Activated CD8-positive, alpha-beta T cell treated with anti-CD3 and anti-CD28 coated beads for 36 hours (primary cell): Measurements from ENCODE around the gene SORCS2. TPM values are rescaled to one million over a fixed set of nuclear protein-coding genes. Genes with fewer than 3 reads are reported as not detected.

ENCODE experiments used
- ATAC-seq: fragments of 200-7000 bp; cut with Tn5 transposase; one replicate; pipeline ENCODE4 v1.10.0; 2021; ENCODE audit warnings: mild to moderate bottlenecking, moderate library complexity
- CTCF ChIA-PET: fragments of 350-600 bp; sonication (Branson Sonifier 250); formaldehyde crosslinking; loops from one replicate; lab custom pipeline; 2021; ENCODE audit warnings: antibody characterized with exemption; lab: Charles Lee
- POLR2A ChIA-PET: fragments of 350-600 bp; sonication (Branson Sonifier 250); formaldehyde crosslinking; loops from one replicate; lab custom pipeline; 2021; ENCODE audit warnings: antibody characterized with exemption; lab: Charles Lee
- DNase-seq: peaks from one replicate; pipeline ENCODE4 v3.0.0-alpha.2; 2020
- H3K27ac Mint-ChIP-seq: one replicate; pipeline ENCODE4 v1.8.0; 2021; ENCODE audit warnings: mild to moderate bottlenecking, mixed read lengths
- H3K27me3 Mint-ChIP-seq: one replicate; pipeline ENCODE4 v1.8.0; 2021; ENCODE audit warnings: mixed read lengths
- H3K36me3 Mint-ChIP-seq: one replicate; pipeline ENCODE4 v1.8.0; 2021; ENCODE audit warnings: low read depth, mixed read lengths
- H3K4me1 Mint-ChIP-seq: one replicate; pipeline ENCODE4 v1.8.0; 2021; ENCODE audit warnings: low read depth, mixed read lengths
- H3K4me3 Mint-ChIP-seq: one replicate; pipeline ENCODE4 v1.8.0; 2021; ENCODE audit warnings: mild to moderate bottlenecking, moderate library complexity, mixed read lengths
- H3K9me3 Mint-ChIP-seq: one replicate; pipeline ENCODE4 v1.8.0; 2021; ENCODE audit warnings: mixed read lengths
- CTCF ChIP-seq: fragments of 200-600 bp; IDR thresholded peaks from one replicate; pipeline ENCODE4 v1.8.0; 2022; ENCODE audit warnings: antibody characterized with exemption, mild to moderate bottlenecking
- intact Hi-C: fragments of 100-400 bp; cut with micrococcal nuclease; formaldehyde crosslinking; loops from one replicate; pipeline ENCODE4 v1.10.0; 2022
- total RNA-seq, 2 experiments: library from RNA; stranded (reverse); gene quantifications; one replicate each; pipeline ENCODE4 v1.2.3, GENCODE V29; 2021

SORCS2 gene
- total RNA-seq, 2 experiments from 2014 or later, result 0.05 TPM; not detected in 1

GRCh38 chr4:7523526-7523925 lies 331.2 kb downstream of the SORCS2 start:
- TF ChIP-seq CTCF, result no peak
- peaks cover 23% of the 10 kb centered on the region for H3K27me3 Mint-ChIP-seq
- no peak overlapping the region for H3K27ac Mint-ChIP-seq
- H3K4me1 Mint-ChIP-seq, result peaks cover 4% of the 10 kb centered on the region
- H3K9me3 Mint-ChIP-seq, result no peaks in the 10 kb centered on the region
- ChIA-PET POLR2A (no interaction called here), CTCF (no interaction called here)
- no peaks in the 10 kb centered on the region for H3K36me3 Mint-ChIP-seq
- H3K4me3 Mint-ChIP-seq, result no peak overlapping the region
- no peak for ATAC-seq
- no peak for DNase-seq
- intact Hi-C loops, result no loop called here

GRCh38 chr4:7524064-7524682 lies 331.8 kb downstream of the SORCS2 start:
- no peak for ATAC-seq
- CTCF ChIA-PET, result no interaction called here
- Mint-ChIP-seq H3K27ac (no peak overlapping the region), H3K9me3 (no peaks in the 10 kb centered on the region), H3K4me1 (peaks cover 4% of the 10 kb centered on the region), H3K27me3 (peaks cover 23% of the 10 kb centered on the region), H3K4me3 (no peak overlapping the region), H3K36me3 (no peaks in the 10 kb centered on the region)
- no peak for TF ChIP-seq CTCF
- POLR2A ChIA-PET, result no interaction called here
- no peak for DNase-seq
- intact Hi-C loops, result no loop called here

GRCh38 chr4:7524843-7525242 lies 332.5 kb downstream of the SORCS2 start:
- Mint-ChIP-seq H3K27me3 (peaks cover 23% of the 10 kb centered on the region), H3K4me3 (no peak overlapping the region), H3K9me3 (no peaks in the 10 kb centered on the region), H3K27ac (no peak overlapping the region), H3K4me1 (peaks cover 4% of the 10 kb centered on the region), H3K36me3 (no peaks in the 10 kb centered on the region)
- ATAC-seq, result no peak
- ChIA-PET CTCF (no interaction called here), POLR2A (no interaction called here)
- intact Hi-C loops, result no loop called here
- DNase-seq, result no peak
- TF ChIP-seq CTCF, result no peak

- H3K27me3 Mint-ChIP-seq, result peaks cover 23% of the 10 kb centered on the region
- no peak overlapping the region for H3K27ac Mint-ChIP-seq
- H3K4me3 Mint-ChIP-seq, result no peak overlapping the region
- ChIA-PET CTCF (no interaction called here), POLR2A (no interaction called here)
- TF ChIP-seq CTCF, result no peak
- peaks cover 4% of the 10 kb centered on the region for H3K4me1 Mint-ChIP-seq
- intact Hi-C loops, result no loop called here
- H3K9me3 Mint-ChIP-seq, result no peaks in the 10 kb centered on the region
- no peaks in the 10 kb centered on the region for H3K36me3 Mint-ChIP-seq
- ATAC-seq (no peak), DNase-seq (no peak)
Observed at GRCh38 chr4:7526491-7526890, 334.2 kb downstream of the SORCS2 start.

GRCh38 chr4:7526929-7527535 lies 334.7 kb downstream of the SORCS2 start:
- Mint-ChIP-seq H3K36me3 (no peaks in the 10 kb centered on the region), H3K27ac (no peak overlapping the region), H3K9me3 (no peaks in the 10 kb centered on the region), H3K27me3 (peaks cover 23% of the 10 kb centered on the region), H3K4me3 (no peak overlapping the region), H3K4me1 (peaks cover 4% of the 10 kb centered on the region)
- ChIA-PET POLR2A (no interaction called here), CTCF (no interaction called here)
- ATAC-seq, result no peak
- no peak for TF ChIP-seq CTCF
- DNase-seq, result no peak
- intact Hi-C loops, result no loop called here
